ENCODE measurements around the gene ZHX3. TPM values are rescaled to one million over a fixed set of nuclear protein-coding genes. Genes with fewer than 3 reads are reported as not detected.

ZHX3 gene
- total RNA-seq, 1 donor from 2014 or later, result 10.6 TPM

Other genes with a start within 250 kb of the ZHX3 start
- 188 TPM in 2 replicates for gene PLCG1, start 180.2 kb downstream of the ZHX3 start, total RNA-seq
- 1.0 and 1.5 TPM in 2 replicates for gene LPIN3, start 23.1 kb upstream of the ZHX3 start, total RNA-seq
- gene EMILIN3, start 49.1 kb upstream of the ZHX3 start, total RNA-seq, result under 0.01 and 0.09 TPM in 2 replicates